Prostate gland (tissue), 2 donors: Measurements from ENCODE around the gene IFITM10. TPM values are rescaled to one million over a fixed set of nuclear protein-coding genes. Genes with fewer than 3 reads are reported as not detected.

ENCODE experiments used
- DNase-seq: peaks from one replicate; pipeline ENCODE4 v3.0.0-alpha.2; 2019; ENCODE audit warnings: low spot score
- H3K27ac ChIP-seq, 2 donors: fragments of 200-600 bp; sonication (generic); 2 replicates each; pipeline ENCODE4 v1.5.1; 2017 to 2019
- H3K27me3 ChIP-seq: fragments of 200-600 bp; sonication (generic); replicated peaks from 2 replicates; pipeline ENCODE4 v1.5.1; 2019; ENCODE audit not compliant: insufficient read depth
- H3K36me3 ChIP-seq, 2 donors: fragments of 200-600 bp; sonication (generic); 1 replicate in 1 of 2; 2 replicates in 1 of 2; pipeline versions ENCODE4 v1.5.1 to v1.8.1; 2017 to 2019
- H3K4me1 ChIP-seq: fragments of 200-600 bp; sonication (generic); replicated peaks from 2 replicates; pipeline ENCODE4 v1.5.1; 2019
- H3K4me3 ChIP-seq, 2 donors: fragments of 200-600 bp; sonication (generic); 2 replicates each; pipeline ENCODE4 v1.5.1; 2017 to 2019
- H3K9me3 ChIP-seq: fragments of 200-600 bp; sonication (generic); 2 replicates; pipeline ENCODE4 v1.5.1; 2017
- CTCF ChIP-seq, 4 experiments: fragments of 200-600 bp in 2 of 4; fragments of 450-650 bp in 2 of 4; sonication (generic) in 2 of 4; IDR thresholded peaks; 1 replicate in 3 of 4; 2 replicates in 1 of 4; pipeline ENCODE4 v1.5.1; 2016 to 2019; ENCODE audit warnings: antibody characterized with exemption in 4 of 4, mild to moderate bottlenecking in 2 of 4, moderate library complexity in 2 of 4
- POLR2A ChIP-seq: fragments of 450-650 bp; IDR thresholded peaks from one replicate; pipeline ENCODE4 v1.6.1; 2016; ENCODE audit warnings: antibody characterized with exemption, mild to moderate bottlenecking
- POLR2AphosphoS5 ChIP-seq: sonication (generic); formaldehyde crosslinking; IDR thresholded peaks from one replicate; pipeline ENCODE4 v1.6.1; 2017; ENCODE audit warnings: antibody characterized with exemption
- WGBS: methylation state at CpG from one replicate; pipeline ENCODE4 v1.1.5; 2018; 5-methylcytosine and 5-hydroxymethylcytosine counted together
- intact Hi-C: fragments of 100-400 bp; cut with DNase I; formaldehyde crosslinking; loops from one replicate; pipeline ENCODE4 v1.14.2; 2022
- total RNA-seq, 2 donors: library from RNA; depleted of rRNA; stranded (reverse); fragments of >200 nt; gene quantifications; one replicate each; pipeline ENCODE4 v1.1.0, GENCODE V29; 2016

Gene IFITM10
- total RNA-seq, 2 donors from 2014 or later = 2.6 to 3.1 TPM

- peaks cover 9% of the 10 kb centered on the region for H3K27me3 ChIP-seq
- no peaks in the 10 kb centered on the region for H3K36me3 ChIP-seq
- TF ChIP-seq POLR2A = no peak
- no peak for TF ChIP-seq POLR2AphosphoS5
- no peak for TF ChIP-seq CTCF (IDR thresholded peaks at IDR 0.05)
- no peaks in the 10 kb centered on the region for H3K4me1 ChIP-seq
- WGBS = 70% methylated on average over 18 of the region's 18 CpGs
- no peak overlapping the region for H3K27ac ChIP-seq
- no peaks in the 10 kb centered on the region for H3K9me3 ChIP-seq
- DNase-seq = no peak
- H3K4me3 ChIP-seq = no peak overlapping the region
- intact Hi-C loops = no loop called here
These were observed 5.3 kb downstream of the IFITM10 start for GRCh38 chr11:1744891-1745700.

GRCh38 chr11:1744137-1744886 is 6.1 kb downstream of the IFITM10 start:
- WGBS = 66% methylated on average over 23 of the region's 23 CpGs
- Histone ChIP-seq H3K4me1 (no peaks in the 10 kb centered on the region), H3K4me3 (no peak overlapping the region), H3K27ac (no peak overlapping the region), H3K9me3 (no peaks in the 10 kb centered on the region), H3K36me3 (no peaks in the 10 kb centered on the region), H3K27me3 (peaks cover 9% of the 10 kb centered on the region)
- intact Hi-C loops = no loop called here
- TF ChIP-seq CTCF (IDR thresholded peaks at IDR 0.05) (no peak), POLR2AphosphoS5 (no peak), POLR2A (no peak)
- no peak for DNase-seq

GRCh38 chr11:1743585-1744136 is 6.7 kb downstream of the IFITM10 start:
- Histone ChIP-seq H3K27ac (no peak overlapping the region), H3K36me3 (no peaks in the 10 kb centered on the region), H3K4me1 (no peaks in the 10 kb centered on the region), H3K9me3 (no peaks in the 10 kb centered on the region), H3K27me3 (peaks cover 4% of the 10 kb centered on the region), H3K4me3 (no peak overlapping the region)
- no peak for DNase-seq
- intact Hi-C loops = no loop called here
- TF ChIP-seq POLR2AphosphoS5 = no peak
- no peak for TF ChIP-seq POLR2A
- WGBS = 84% methylated on average over 10 of the region's 10 CpGs

GRCh38 chr11:1742869-1743584 is 7.4 kb downstream of the IFITM10 start:
- Histone ChIP-seq H3K27me3 (no peaks in the 10 kb centered on the region), H3K4me1 (no peaks in the 10 kb centered on the region), H3K4me3 (no peak overlapping the region), H3K36me3 (no peaks in the 10 kb centered on the region), H3K27ac (no peak overlapping the region), H3K9me3 (no peaks in the 10 kb centered on the region)
- WGBS = 93% methylated on average over 3 of the region's 3 CpGs
- intact Hi-C loops = no loop called here
- DNase-seq = no peak
- no peak for TF ChIP-seq POLR2AphosphoS5
- TF ChIP-seq POLR2A = no peak
- TF ChIP-seq CTCF (IDR thresholded peaks at IDR 0.05) = no peak

- intact Hi-C loops = no loop called here
- Histone ChIP-seq H3K27ac (no peak overlapping the region), H3K4me3 (no peak overlapping the region), H3K9me3 (no peaks in the 10 kb centered on the region), H3K36me3 (no peaks in the 10 kb centered on the region), H3K4me1 (no peaks in the 10 kb centered on the region), H3K27me3 (no peaks in the 10 kb centered on the region)
- TF ChIP-seq POLR2AphosphoS5 = no peak
- TF ChIP-seq POLR2A = no peak
- no peak for TF ChIP-seq CTCF (IDR thresholded peaks at IDR 0.05)
- no peak for DNase-seq
- 67% methylated on average over 4 of the region's 4 CpGs for WGBS
These were observed 8.0 kb downstream of the IFITM10 start for GRCh38 chr11:1742371-1742770.
